HS-27A (cell line): ENCODE measurements around the gene ACOX3.

Source experiments
- DNase-seq: peaks from one replicate; pipeline ENCODE4 v3.0.0-alpha.2; 2012; ENCODE audit warnings: low read depth, missing footprints

The ACOX3 gene

DNA sequence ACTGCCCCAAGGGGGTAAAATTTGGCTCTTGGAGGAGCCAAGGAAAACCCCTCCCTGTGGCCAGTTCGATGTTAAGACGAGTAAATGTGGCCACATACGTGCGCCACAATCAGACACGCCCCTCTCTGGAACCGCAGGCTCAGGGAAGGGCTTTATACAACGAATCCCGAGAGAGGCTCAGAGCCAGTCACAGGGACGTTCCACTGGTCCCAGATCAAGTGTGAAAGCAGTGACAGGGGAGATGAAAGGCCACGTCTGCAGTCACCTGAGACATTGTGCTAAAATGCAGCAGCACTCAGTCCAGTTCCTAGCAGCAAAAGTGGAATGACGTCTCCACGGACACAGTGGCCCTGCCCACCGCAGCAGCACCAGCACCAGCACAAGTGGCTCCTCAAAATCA is 68.0 kb downstream of the ACOX3 start:
- no peak for DNase-seq

- DNase-seq: no peak
Measured at GRCh38 chr4:8371596-8371995, 68.9 kb downstream of the ACOX3 start.

DNA sequence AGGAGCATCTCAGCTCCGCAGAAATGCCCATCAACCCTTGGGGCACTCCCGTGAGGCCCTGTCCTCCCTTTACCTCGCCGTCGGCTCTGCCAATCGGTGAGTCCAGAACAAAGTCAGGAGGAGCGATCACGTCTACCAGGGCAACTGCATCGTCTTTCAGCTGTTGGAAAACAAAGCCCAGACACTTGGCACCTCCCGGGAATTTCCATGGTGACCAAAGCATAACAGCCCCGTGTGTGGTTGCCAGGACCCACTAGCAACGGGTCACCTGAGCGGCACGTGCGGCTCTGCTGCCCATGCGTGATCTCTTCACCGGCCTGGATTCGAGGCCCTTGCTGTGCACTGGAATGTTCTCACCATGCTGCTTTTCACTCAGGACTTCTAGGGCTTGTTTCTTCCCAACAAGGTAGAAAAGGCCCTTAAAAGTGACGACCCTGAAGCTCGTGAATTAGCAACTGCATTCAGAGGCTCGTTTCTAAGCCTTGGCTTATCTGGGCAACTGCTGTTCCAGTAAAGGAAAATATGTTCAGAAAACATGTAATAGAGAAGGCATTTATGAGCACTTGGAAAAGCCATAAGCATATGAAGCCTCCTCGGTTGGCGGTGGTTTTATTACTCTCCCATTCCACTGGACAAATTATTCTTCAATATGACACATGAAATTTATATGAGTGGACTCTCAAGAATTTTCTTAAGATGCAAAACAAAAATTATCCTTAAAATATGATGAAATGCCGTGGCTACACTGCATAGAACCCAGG is 69.5 kb downstream of the ACOX3 start:
- no peak for DNase-seq

DNA sequence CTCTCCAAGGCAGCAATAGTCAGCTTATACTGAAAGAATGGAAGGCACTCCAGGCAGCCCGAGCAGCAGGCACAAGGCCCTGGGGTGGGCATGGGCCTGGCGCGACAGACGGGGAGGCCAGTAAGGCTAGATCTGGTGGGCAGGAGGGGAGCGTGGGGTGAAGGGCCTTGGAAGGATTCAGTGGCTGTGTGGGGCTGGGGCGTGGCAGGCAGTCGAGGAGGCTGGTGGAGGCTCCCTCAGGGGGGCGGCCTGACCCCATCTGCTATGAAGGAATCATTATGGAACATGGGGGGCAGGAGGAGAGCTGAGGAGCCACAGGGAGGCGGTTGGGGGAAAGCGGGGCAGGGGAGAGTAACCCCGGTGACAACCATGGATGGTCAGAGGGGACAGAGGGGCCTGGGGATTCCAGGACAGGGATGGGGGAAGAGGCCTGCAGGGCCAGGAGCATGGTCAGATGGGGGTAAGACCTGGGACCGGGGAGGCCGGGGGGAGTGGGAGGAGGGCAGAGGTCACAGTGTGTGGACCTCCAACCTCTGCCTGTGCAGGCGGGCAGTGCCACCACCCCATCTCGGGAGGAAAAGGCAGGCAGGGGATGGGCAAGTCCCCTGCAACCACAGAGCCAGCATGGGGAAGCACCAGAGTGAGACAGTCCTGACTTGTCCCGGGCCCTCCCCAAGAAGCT is 70.3 kb downstream of the ACOX3 start:
- DNase-seq: no peak

GRCh38 chr4:8369426-8370105 is 71.0 kb downstream of the ACOX3 start:
- DNase-seq: no peak

GRCh38 chr4:8368998-8369397 is 71.5 kb downstream of the ACOX3 start:
- DNase-seq: no peak

GRCh38 chr4:8368061-8368481 is 72.5 kb downstream of the ACOX3 start:
- DNase-seq: no peak

DNA sequence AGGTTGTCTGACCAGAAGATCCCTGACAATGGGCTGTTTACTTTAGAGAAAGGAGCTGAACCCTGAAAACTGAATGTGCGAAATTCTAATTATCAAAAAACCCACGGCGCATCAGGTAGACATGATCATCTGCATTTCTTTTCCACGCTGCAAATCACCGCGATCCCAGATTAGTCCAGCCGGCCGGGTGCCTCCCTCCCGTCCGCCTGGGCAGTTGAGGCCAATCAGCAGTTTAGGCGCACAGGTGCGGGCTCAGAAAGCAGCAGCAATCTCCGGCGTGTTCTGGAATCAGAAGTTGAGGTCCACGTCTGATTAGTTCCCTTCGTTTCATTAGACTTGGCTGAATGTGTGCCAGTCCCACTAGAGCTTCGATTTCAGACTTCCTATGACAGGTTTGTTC is 73.9 kb downstream of the ACOX3 start:
- DNase-seq: no peak

- DNase-seq: no peak
Measured at GRCh38 chr4:8365951-8366350, 74.6 kb downstream of the ACOX3 start.

GRCh38 chr4:8365353-8365752 is 75.2 kb downstream of the ACOX3 start:
- DNase-seq: no peak

DNA sequence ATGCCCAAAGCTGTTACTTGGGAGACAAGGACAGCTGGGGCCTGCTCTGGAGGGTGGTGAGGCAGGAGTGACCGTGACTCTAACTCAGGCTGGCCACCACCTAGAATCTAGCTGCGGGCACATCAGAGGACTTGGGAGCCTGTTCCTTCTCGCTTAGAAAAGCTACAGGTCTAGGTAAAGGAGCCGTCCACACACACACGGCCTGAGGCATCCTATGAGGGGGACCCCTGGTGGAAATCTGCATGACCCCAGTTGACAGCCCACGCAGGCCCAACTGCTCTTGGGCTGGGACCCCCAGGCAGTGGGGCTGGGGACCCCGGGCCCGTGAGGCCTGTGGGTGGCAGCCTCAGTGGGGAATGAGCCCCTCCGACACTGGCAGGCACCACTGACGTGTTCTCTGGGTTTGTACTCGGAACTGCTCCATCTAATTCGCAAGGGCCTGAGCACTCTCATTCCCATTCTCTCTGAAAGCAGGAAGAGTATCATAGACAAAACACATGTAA is 75.6 kb downstream of the ACOX3 start:
- DNase-seq: no peak

GRCh38 chr4:8364141-8364540 is 76.4 kb downstream of the ACOX3 start:
- DNase-seq: no peak

- no peak for DNase-seq
Measured at GRCh38 chr4:8362483-8362882, 78.0 kb downstream of the ACOX3 start.

DNA sequence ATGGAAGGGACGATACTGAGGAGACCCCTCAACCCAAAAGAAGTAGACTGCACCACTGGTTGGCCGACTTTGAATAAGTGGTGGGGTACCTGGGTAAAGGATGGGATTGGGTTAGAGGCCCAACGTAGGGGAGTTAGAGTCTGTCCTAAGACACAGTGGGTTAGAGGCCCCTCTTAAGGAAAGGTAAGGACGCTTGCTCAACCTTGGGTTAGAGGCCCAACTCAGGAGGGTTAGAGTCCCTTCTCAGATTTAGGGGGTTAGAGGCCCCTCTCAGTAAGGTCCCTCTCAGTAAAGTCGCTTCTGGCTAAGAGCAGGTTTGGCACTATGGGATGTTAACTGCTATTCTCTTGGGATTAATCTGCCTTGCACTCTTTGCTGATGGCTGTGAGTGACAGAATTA is 81.3 kb downstream of the ACOX3 start:
- DNase-seq: no peak

DNA sequence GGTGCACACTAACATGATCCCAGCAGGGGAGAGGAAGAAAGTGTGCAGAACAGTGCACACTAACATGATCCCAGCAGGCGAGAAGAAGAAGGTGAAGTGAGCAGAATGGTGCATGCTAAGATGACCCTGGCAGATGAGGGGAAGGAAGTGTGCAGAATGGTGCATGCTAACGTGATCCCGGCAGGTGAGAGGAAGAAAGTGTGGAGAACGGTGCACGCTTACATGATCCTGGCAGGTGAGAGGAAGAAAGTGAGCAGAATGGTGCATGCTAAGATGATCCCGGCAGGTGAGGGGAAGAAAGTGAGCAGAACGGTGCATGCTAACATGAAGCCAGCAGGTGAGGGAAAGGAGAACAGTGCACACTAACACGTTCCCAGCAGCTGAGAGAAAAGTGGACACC is 83.7 kb downstream of the ACOX3 start:
- DNase-seq: no peak

GRCh38 chr4:8355864-8356565 is 84.5 kb downstream of the ACOX3 start:
- DNase-seq: no peak

GRCh38 chr4:8355306-8355705 is 85.2 kb downstream of the ACOX3 start:
- DNase-seq: no peak

DNA sequence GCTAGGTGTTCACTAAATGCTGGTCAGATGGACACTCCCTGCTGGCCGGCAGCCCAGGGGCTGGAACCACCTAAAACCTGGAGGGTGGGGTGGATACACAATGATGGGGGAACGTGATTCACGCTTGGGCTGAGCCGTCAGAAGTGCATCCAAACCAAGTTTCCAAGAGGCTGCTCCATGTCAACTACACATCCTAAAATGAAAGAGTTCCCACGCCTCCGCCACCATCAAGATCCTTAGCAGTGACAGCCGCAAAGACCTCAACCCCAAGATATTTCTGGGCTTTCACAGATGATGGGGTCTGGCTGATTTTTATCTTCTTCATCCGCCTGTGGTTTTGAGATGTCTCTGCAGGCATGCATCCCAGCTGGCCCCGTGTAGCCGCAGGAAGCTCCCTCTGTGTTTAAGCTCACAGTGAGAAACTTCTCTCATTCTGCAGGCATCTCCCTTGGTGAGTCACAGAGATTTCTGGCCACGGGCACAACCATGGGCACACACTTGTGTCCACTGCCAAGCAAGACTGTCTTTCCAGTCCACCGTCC is 86.5 kb downstream of the ACOX3 start:
- no peak for DNase-seq

GRCh38 chr4:8353158-8353669 is 87.3 kb downstream of the ACOX3 start:
- no peak for DNase-seq

- DNase-seq: no peak
Measured at GRCh38 chr4:8352368-8353157, 88.0 kb downstream of the ACOX3 start.

DNA sequence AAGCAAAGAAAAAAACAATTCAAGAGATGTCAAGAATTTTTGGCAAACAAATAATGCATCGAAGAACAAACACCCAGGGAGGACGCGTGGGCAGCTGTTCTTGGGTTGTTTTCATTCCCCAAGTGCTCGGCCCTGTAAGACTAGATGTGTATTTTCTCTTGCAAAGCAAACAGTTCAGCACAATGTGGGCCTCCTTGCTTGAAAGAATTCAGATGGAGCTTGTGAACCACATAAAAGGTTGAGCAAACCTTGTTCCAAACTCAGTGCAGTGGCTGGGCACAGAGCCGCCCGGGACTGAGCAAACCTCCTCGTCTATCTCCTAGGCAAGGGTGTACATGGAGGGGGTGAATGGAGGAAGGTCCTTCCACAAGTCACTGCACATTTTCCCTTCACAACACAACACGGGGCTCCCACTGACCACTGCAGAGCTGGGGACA is 88.6 kb downstream of the ACOX3 start:
- DNase-seq: no peak
